Medulla oblongata (tissue), 1 donor: ENCODE data around the gene PDK3.

Experiments used
- DNase-seq: peaks from one replicate; pipeline ENCODE4 v3.0.0-alpha.2; 2015; ENCODE audit errors: extremely low spot score

The PDK3 gene

GRCh38 chrX:24464836-24465531 lies at the start of gene PDK3:
TSS of gene PDK3 (plus strand) at chrX:24465286. CDS start at chrX:24465456, 170 bp downstream.
- DNase-seq: peak; percentile 87

- no peak for DNase-seq
These were observed 49.2 kb upstream of the PDK3 start for GRCh38 chrX:24415921-24416320.

GRCh38 chrX:24423960-24424359 lies 41.1 kb upstream of the PDK3 start:
- no peak for DNase-seq

- peak; percentile 15 for DNase-seq
These were observed 40.1 kb upstream of the PDK3 start for GRCh38 chrX:24424948-24425347.

DNA sequence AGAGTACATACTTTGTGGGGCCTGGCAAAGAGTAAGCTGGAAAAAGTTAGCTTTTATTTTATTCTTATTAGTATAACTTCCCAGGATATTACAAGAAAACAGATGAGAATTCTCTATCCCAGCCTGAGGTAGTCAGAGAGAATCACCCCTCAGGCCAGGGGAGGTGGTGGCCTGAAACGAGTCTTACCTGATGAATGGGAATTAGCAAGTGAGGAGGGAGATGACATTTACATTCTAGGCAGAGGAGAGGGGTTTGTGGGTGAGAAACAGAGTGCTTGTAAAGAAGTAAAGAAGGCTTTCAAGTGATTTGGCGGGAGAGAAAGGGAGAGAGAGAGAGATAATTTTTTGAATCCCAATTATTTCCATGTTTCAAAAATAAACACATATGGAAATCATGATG lies 39.3 kb upstream of the PDK3 start:
- no peak for DNase-seq

DNA sequence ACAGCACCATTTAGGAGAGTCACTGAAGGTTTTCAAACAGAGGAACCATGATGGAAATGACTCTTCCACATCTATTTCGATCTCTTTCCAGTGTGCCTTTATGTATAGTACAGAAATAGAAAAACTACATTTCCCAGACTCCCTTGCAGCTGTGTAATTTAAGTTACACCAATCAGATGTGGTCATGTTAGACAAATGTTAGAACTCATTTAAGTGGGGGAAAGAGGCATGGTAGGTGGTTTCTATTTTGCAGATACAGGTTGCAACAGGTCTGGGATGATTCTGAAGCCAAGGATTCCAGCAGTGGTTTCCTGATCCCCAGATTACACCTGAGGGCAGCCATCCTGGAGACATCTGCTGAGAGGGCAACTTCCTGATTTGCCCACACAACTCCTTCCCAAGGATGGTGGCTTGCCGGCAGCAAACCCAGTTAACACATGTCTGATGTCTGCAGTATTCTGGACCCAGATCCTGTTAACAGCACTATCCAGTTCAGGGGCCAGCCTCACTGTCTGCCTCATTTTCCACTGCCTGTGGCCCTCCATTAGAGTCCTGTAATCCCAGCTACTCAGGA lies 38.7 kb upstream of the PDK3 start:
- DNase-seq: no peak

- no peak for DNase-seq
These were observed 38.0 kb upstream of the PDK3 start for GRCh38 chrX:24426921-24427746.

GRCh38 chrX:24427747-24428019 lies 37.4 kb upstream of the PDK3 start:
- no peak for DNase-seq

DNA sequence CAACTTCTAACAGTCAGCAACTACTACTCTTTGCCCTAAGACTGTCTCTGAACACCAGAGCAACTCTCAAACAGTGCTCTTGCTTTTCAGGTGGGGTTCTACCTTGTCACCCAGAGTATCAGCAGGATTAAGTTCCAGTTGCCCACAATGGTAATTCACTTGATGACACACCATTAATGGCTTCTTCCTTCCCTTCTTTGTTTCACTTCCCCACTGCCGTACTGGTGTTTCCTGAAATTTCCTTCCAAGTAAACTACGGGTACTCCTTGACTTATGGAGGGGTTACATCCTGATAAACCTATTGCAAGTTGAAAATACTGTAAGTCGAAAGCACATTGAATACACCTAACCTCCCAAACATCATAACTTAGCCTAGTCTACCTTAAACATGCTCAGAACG lies 36.6 kb upstream of the PDK3 start:
- peak; percentile 10 for DNase-seq

DNA sequence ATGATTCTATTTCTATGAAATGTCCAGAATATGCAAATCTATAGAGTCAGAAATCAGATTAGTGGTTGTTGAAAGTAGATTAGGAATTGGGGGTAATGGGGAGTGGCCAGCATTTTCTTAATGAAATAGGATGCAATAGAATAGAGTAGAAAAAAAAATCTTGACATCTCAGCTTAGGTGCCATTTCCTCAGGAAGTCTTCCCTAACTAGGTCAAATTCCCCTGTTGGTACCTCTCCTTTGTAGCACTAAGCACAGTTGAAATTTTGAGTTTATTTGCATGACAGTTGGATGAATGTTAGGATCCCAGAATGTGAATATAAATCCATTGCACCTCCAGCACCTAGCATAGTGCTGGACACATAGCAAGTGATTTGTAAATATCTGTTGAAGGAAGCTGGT lies 30.0 kb upstream of the PDK3 start:
- DNase-seq: no peak

GRCh38 chrX:24443918-24444317 lies 21.2 kb upstream of the PDK3 start:
- no peak for DNase-seq

- no peak for DNase-seq
These were observed 20.4 kb upstream of the PDK3 start for GRCh38 chrX:24444645-24445044.

- no peak for DNase-seq
These were observed 16.3 kb upstream of the PDK3 start for GRCh38 chrX:24448762-24449250.

- DNase-seq: no peak
These were observed 2.0 kb upstream of the PDK3 start for GRCh38 chrX:24463077-24463476.

DNA sequence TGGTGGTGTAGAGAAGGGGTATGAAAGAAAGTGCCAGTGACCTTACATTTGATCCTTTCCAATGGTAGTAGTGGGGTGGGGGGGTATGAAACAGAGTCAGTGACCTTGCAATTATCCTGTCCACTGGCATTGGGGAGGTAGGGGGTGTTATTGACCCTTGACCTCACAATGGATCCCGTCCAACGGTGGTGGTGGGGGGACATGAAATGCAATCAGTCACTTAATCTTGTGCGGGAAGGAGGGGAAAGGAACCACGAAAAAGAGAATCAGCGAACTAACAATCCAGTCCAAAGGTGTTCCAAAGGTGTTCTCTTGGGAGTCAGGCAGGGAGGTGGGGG lies 619 bp upstream of the PDK3 start:
- DNase-seq: no peak

DNA sequence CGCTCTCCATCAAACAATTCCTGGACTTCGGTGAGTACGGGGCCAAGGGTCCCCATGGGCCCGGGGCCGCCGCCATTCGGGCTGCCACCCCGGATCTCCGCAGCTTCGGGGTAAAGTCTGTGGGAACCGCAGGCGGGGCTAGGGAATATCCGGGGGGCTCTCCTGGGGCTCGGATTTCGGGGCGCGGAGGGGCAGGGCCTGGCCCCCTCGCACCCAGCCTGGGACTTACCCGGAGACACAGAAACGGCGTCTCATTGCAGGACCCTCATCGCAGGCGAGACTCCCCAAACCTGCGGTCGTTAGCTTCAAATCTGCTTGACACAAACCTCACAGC lies 413 bp downstream of the PDK3 start:
- no peak for DNase-seq

GRCh38 chrX:24466025-24466424 lies 939 bp downstream of the PDK3 start:
- DNase-seq: no peak

- no peak for DNase-seq
These were observed 3.2 kb downstream of the PDK3 start for GRCh38 chrX:24468245-24468644.

DNA sequence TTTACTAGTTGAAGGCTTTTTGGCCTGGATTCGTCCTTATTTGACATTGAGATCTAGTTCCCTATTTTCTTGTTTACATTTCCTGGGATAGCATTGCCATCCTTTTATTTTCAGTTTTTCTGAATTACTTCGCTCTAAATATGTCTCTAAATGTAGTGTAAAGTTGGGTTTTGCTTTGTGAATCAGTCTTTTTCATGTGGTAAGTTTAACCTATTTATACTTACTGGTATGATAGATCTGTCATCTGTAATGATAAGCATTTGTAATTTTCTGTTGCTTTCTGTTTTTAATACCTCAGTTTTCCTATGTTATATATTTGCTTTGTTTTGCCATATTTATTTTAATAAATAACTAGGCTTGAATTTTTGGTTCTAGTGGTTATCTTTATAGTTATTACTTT lies 6.7 kb downstream of the PDK3 start:
- no peak for DNase-seq

- DNase-seq: no peak
These were observed 10.4 kb downstream of the PDK3 start for GRCh38 chrX:24475480-24475879.

DNA sequence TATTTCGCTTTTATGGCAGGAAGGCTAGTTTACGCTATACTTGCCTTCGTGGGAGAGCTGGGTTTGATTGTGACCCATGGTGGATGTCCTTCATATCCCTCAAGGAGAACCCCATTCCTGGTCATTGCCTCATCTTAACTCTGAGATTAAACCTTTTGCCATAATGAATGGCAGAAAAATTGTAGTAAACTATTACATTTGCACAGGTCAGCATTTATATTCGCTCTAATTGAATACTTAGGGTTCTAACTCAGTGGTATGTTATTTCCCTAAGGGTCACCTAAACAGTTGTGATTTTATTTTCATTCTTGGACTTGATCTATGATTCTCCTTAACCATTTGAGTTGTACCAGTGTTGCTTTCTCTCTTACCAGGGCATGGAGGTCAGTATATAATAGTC lies 13.4 kb downstream of the PDK3 start:
- no peak for DNase-seq

DNA sequence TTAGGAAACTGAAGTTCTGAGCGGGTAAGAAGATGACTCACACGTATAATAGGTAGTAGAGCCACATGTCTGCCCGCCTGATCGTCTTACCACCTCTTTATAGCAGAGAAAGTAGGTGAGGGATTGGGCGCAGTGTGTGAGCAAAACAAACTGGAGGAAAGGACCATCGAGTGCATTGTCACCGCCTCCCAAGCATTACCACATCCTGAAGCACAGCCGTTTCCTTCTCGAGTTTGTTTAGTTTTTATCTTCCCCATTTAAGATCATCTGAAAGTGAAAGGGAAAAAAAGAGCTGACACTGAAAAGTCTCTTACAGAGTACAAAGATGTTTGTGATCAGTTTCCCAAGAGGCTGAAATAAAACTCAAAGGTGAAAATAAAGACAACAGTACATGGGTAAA lies 14.8 kb downstream of the PDK3 start:
- peak; percentile 59 for DNase-seq

DNA sequence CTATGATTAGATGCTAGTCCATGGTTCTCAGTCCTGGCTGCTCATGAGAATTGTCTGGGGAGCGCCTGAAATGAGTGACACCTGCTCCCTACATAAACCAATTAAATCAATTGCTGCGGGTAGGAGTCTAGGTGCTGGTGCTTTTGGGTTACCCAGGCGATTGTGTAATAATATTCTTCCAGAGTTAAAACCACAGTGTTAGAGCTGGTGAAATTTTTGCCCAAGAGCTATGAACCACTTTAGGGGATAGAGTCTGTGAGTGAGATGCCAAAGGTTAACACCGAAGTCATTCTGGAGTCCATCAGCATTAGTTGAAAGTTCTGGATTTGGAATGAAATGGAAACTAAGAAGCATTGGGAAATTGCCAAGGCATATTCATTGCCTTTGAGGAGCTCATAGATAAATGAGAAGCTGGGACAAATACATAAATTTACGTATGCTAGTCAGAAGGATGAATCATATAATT lies 15.3 kb downstream of the PDK3 start:
- no peak for DNase-seq
